ENCODE data around the gene COL27A1.
A peak's percentile ranks its signal among the peaks of the same experiment; 100 is the strongest.

The COL27A1 gene

GRCh38 chr9:114283551-114284111 is 128.3 kb downstream of the COL27A1 start:
- no peak for TF ChIP-seq ISL1 (CRISPR knock-in tag; IDR thresholded peaks at IDR 0.05)
- no peak for TF ChIP-seq ZFP30 (CRISPR knock-in tag; IDR thresholded peaks at IDR 0.05)
- TF ChIP-seq ZNF70 (CRISPR knock-in tag; IDR thresholded peaks at IDR 0.05) = no peak
- ATAC-seq = no peak

DNA sequence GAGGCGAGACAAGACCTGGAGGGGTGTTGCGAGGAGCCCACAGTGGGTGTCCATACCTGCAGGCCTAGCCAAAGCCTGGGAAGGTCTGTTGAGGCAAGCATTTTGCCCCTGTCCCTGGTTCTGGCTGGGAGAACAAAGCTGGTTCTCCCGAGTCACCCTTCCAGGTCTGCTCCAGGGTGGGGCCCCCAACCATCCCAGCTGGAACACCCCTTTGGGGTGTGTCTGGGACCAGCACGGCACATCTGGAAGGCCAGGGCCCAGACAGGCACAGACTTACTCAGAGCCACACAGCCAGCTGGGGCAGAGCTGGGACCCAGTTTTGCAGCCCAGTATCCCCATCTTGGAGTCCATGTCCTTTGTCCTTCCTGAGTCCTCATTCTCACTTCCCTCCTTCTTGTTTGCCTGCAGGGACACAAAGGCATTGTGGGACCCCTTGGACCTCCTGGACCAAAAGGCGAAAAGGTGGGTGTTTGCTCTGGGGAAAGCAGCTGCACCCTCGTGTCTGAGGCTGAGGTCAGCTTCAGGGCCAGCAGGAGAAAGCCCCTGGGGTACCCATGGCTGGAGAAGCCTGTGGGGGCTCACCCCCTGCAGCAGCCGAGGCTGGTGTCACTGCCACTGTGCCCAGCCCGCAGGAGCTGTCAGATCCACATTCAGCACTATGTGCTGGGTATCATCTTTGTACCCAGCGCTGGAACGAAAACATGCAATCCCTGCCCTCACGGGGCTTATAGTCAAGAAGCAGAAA is 129.2 kb downstream of the COL27A1 start:
- TF ChIP-seq OSR1 (CRISPR knock-in tag; IDR thresholded peaks at IDR 0.05) (no peak), ARNTL (CRISPR knock-in tag; IDR thresholded peaks at IDR 0.05; ENCODE audit: borderline replicate concordance, low read depth) (no peak), RARB (CRISPR knock-in tag; IDR thresholded peaks at IDR 0.05) (no peak), ZNF70 (CRISPR knock-in tag; IDR thresholded peaks at IDR 0.05) (no peak), BACH2 (CRISPR knock-in tag; IDR thresholded peaks at IDR 0.05; ENCODE audit: borderline replicate concordance) (no peak), ZC3H10 (CRISPR knock-in tag; IDR thresholded peaks at IDR 0.05) (no peak), ZFP30 (CRISPR knock-in tag; IDR thresholded peaks at IDR 0.05) (no peak), SNAI2 (CRISPR knock-in tag; IDR thresholded peaks at IDR 0.05) (no peak), CSRNP3 (CRISPR knock-in tag; IDR thresholded peaks at IDR 0.05) (no peak), ESRRG (CRISPR knock-in tag; IDR thresholded peaks at IDR 0.05) (no peak), TCF4 (CRISPR knock-in tag; IDR thresholded peaks at IDR 0.05; ENCODE audit: borderline replicate concordance) (no peak), GLIS3 (CRISPR knock-in tag; IDR thresholded peaks at IDR 0.05) (no peak), ZNF8 (CRISPR knock-in tag; IDR thresholded peaks at IDR 0.05) (no peak)
- TF ChIP-seq, protein P1, sequence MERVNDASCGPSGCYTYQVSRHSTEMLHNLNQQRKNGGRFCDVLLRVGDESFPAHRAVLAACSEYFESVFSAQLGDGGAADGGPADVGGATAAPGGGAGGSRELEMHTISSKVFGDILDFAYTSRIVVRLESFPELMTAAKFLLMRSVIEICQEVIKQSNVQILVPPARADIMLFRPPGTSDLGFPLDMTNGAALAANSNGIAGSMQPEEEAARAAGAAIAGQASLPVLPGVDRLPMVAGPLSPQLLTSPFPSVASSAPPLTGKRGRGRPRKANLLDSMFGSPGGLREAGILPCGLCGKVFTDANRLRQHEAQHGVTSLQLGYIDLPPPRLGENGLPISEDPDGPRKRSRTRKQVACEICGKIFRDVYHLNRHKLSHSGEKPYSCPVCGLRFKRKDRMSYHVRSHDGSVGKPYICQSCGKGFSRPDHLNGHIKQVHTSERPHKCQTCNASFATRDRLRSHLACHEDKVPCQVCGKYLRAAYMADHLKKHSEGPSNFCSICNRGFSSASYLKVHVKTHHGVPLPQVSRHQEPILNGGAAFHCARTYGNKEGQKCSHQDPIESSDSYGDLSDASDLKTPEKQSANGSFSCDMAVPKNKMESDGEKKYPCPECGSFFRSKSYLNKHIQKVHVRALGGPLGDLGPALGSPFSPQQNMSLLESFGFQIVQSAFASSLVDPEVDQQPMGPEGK (CRISPR knock-in tag; IDR thresholded peaks at IDR 0.05; ENCODE audit: borderline replicate concordance) = no peak
- TF ChIP-seq, protein P2, sequence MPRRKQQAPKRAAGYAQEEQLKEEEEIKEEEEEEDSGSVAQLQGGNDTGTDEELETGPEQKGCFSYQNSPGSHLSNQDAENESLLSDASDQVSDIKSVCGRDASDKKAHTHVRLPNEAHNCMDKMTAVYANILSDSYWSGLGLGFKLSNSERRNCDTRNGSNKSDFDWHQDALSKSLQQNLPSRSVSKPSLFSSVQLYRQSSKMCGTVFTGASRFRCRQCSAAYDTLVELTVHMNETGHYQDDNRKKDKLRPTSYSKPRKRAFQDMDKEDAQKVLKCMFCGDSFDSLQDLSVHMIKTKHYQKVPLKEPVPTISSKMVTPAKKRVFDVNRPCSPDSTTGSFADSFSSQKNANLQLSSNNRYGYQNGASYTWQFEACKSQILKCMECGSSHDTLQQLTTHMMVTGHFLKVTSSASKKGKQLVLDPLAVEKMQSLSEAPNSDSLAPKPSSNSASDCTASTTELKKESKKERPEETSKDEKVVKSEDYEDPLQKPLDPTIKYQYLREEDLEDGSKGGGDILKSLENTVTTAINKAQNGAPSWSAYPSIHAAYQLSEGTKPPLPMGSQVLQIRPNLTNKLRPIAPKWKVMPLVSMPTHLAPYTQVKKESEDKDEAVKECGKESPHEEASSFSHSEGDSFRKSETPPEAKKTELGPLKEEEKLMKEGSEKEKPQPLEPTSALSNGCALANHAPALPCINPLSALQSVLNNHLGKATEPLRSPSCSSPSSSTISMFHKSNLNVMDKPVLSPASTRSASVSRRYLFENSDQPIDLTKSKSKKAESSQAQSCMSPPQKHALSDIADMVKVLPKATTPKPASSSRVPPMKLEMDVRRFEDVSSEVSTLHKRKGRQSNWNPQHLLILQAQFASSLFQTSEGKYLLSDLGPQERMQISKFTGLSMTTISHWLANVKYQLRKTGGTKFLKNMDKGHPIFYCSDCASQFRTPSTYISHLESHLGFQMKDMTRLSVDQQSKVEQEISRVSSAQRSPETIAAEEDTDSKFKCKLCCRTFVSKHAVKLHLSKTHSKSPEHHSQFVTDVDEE (CRISPR knock-in tag; IDR thresholded peaks at IDR 0.05) = no peak
- no peak for ATAC-seq

DNA sequence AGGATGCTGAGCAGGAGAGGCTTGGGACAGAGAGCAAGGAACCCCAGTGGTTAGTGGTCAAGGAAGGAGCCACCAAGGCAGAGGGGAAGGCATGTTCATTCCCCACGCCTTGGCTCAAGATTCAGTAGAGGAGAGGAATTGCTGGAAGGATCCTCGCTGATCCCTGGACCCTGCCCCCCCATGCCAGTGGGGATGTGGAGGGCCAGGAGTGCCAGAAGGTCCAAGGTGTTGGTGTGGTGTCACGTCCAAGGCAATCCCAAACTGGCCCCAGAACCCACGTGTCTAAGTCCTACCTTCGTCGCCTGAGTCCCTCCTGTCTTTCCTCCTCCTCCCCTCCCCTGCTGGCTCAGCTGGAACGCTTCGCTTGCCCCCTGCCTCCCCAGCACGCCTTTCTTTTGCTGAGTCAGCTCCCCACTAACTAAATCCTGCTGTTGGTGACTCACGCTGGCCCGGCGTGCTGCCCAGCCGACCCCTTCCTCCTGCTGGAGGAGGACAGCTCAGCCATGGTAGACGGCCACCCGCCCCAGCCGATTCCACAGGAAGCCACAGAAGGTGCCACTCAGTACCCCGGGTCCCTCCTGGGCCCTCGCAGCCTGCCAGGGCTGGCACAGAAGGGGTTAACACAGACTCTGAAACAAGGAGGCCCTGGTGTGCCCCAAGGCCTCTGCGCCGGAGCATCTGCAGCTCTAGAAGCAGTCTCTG is 130.0 kb downstream of the COL27A1 start:
- TF ChIP-seq, protein P3, sequence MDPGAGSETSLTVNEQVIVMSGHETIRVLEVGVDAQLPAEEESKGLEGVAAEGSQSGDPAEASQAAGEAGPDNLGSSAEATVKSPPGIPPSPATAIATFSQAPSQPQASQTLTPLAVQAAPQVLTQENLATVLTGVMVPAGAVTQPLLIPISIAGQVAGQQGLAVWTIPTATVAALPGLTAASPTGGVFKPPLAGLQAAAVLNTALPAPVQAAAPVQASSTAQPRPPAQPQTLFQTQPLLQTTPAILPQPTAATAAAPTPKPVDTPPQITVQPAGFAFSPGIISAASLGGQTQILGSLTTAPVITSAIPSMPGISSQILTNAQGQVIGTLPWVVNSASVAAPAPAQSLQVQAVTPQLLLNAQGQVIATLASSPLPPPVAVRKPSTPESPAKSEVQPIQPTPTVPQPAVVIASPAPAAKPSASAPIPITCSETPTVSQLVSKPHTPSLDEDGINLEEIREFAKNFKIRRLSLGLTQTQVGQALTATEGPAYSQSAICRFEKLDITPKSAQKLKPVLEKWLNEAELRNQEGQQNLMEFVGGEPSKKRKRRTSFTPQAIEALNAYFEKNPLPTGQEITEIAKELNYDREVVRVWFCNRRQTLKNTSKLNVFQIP (CRISPR knock-in tag; IDR thresholded peaks at IDR 0.05; ENCODE audit: borderline replicate concordance, low read depth) = no peak
- TF ChIP-seq SNAI2 (CRISPR knock-in tag; IDR thresholded peaks at IDR 0.05) (no peak), ZC3H10 (CRISPR knock-in tag; IDR thresholded peaks at IDR 0.05) (no peak), ZFP3 (CRISPR knock-in tag; IDR thresholded peaks at IDR 0.05) (no peak), TCF4 (CRISPR knock-in tag; IDR thresholded peaks at IDR 0.05; ENCODE audit: borderline replicate concordance) (no peak), TOX (CRISPR knock-in tag; IDR thresholded peaks at IDR 0.05; ENCODE audit: borderline replicate concordance) (no peak), OSR1 (CRISPR knock-in tag; IDR thresholded peaks at IDR 0.05) (no peak), BACH2 (CRISPR knock-in tag; IDR thresholded peaks at IDR 0.05; ENCODE audit: borderline replicate concordance) (peak; percentile 53; the same call in 1 of the 2 replicates), GLIS3 (CRISPR knock-in tag; IDR thresholded peaks at IDR 0.05) (no peak), ZFP30 (CRISPR knock-in tag; IDR thresholded peaks at IDR 0.05) (no peak), RARB (CRISPR knock-in tag; IDR thresholded peaks at IDR 0.05) (no peak)
- TF ChIP-seq, protein P1 (CRISPR knock-in tag; IDR thresholded peaks at IDR 0.05; ENCODE audit: borderline replicate concordance) = peak; percentile 92; the same call in 1 of the 2 replicates
- TF ChIP-seq, protein P2 (CRISPR knock-in tag; IDR thresholded peaks at IDR 0.05) = no peak
- peak; percentile 76 for ATAC-seq
